GM18951 (cell line): ENCODE data around the gene FAM161B.

Experiments
- POLR2A ChIP-seq: IDR thresholded peaks from 4 replicates; pipeline ENCODE4 v1.6.1; 2011; ENCODE audit warnings: mild to moderate bottlenecking; ENCODE audit not compliant: insufficient read length, insufficient read depth; ENCODE audit errors: extremely low read depth
- in situ Hi-C: fragments of 300-500 bp; cut with MboI; formaldehyde crosslinking; loops from one replicate; pipeline ENCODE4 v1.12.0; 2022; ENCODE audit warnings: low sequenced_read_pairs, mixed read lengths, inconsistent platforms; ENCODE audit not compliant: unreplicated experiment

FAM161B gene

GRCh38 chr14:73884438-73885190, 65.3 kb downstream of the FAM161B start:
- in situ Hi-C loops = no loop called here
- TF ChIP-seq POLR2A = no peak
